Measurements from ENCODE around the gene MEGF9.

DNA sequence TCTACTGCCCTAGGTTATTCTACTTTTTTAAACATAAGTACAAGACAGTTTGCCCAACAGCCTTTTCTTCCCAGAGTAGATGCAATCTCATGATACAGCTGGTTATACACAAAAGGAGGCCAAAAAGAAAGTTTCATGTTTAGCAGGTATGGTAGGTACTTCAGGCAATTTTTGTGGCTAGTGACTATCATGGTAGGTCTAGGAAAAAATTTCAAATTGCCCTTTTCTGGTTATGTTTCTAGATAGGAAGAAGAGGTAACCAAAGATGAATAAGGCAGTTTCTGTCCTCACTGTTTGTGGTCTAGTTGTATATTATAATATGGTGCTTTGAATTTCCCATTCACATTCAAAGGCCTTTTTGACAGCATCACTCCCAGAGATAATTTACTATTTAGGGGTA lies 19.7 kb downstream of the MEGF9 start:
- TF ChIP-seq, protein P1, sequence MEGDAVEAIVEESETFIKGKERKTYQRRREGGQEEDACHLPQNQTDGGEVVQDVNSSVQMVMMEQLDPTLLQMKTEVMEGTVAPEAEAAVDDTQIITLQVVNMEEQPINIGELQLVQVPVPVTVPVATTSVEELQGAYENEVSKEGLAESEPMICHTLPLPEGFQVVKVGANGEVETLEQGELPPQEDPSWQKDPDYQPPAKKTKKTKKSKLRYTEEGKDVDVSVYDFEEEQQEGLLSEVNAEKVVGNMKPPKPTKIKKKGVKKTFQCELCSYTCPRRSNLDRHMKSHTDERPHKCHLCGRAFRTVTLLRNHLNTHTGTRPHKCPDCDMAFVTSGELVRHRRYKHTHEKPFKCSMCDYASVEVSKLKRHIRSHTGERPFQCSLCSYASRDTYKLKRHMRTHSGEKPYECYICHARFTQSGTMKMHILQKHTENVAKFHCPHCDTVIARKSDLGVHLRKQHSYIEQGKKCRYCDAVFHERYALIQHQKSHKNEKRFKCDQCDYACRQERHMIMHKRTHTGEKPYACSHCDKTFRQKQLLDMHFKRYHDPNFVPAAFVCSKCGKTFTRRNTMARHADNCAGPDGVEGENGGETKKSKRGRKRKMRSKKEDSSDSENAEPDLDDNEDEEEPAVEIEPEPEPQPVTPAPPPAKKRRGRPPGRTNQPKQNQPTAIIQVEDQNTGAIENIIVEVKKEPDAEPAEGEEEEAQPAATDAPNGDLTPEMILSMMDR (IDR thresholded peaks at IDR 0.05): no peak
- TF ChIP-seq TAF1 (IDR thresholded peaks at IDR 0.05; ENCODE audit: borderline replicate concordance, low read depth, low read length) (no peak), RFX5 (IDR thresholded peaks at IDR 0.05; ENCODE audit: low read length) (no peak), MXI1 (IDR thresholded peaks at IDR 0.05; ENCODE audit: low read depth, low read length) (no peak), POLR2AphosphoS5 (IDR thresholded peaks at IDR 0.05; ENCODE audit: low read depth, low read length) (no peak), CHD2 (IDR thresholded peaks at IDR 0.05; ENCODE audit: low read length, partially characterized antibody) (no peak), GABPA (IDR thresholded peaks at IDR 0.05; ENCODE audit: low read depth) (no peak), YY1 (IDR thresholded peaks at IDR 0.05; ENCODE audit: low read depth) (no peak), JUND (IDR thresholded peaks at IDR 0.05) (no peak), RAD21 (IDR thresholded peaks at IDR 0.05; ENCODE audit: low read length) (no peak), NRF1 (IDR thresholded peaks at IDR 0.05; ENCODE audit: low read depth, low read length) (no peak)
- TF ChIP-seq, protein P2, sequence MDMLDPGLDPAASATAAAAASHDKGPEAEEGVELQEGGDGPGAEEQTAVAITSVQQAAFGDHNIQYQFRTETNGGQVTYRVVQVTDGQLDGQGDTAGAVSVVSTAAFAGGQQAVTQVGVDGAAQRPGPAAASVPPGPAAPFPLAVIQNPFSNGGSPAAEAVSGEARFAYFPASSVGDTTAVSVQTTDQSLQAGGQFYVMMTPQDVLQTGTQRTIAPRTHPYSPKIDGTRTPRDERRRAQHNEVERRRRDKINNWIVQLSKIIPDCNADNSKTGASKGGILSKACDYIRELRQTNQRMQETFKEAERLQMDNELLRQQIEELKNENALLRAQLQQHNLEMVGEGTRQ (IDR thresholded peaks at IDR 0.05; ENCODE audit: borderline replicate concordance, low read depth, low read length): no peak

Measured in SK-N-SH (cell line).